Renal cortex interstitium (tissue), 11 donors: Measurements from ENCODE around the gene ALKBH6. TPM values are rescaled to one million over a fixed set of nuclear protein-coding genes. Genes with fewer than 3 reads are reported as not detected.
A peak's percentile ranks its signal among the peaks of the same experiment; 100 is the strongest.
"Not testable (repeated sequence)": the region's sequence is repeated elsewhere in the genome, so short reads cannot be mapped to it uniquely, and the experiment has no call there.

Source experiments
- DNase-seq, 11 donors: peaks; one replicate each; pipeline ENCODE4 v3.0.0-alpha.2; 2013; ENCODE audit warnings: low read depth in 9 of 11, low spot score in 4 of 11; ENCODE audit errors: extremely low read depth in 1 of 11
- polyA plus RNA-seq, 3 donors: library from polyadenylated mRNA; unstranded; fragments of 120-200 nt; gene quantifications; one replicate each; pipeline ENCODE4 v1.2.1, GENCODE V29; 2013; ENCODE audit not compliant: insufficient read length in 3 of 3

ALKBH6 gene
- polyA plus RNA-seq, 3 donors, result 14.0 to 15.8 (median 15.4) TPM

DNA sequence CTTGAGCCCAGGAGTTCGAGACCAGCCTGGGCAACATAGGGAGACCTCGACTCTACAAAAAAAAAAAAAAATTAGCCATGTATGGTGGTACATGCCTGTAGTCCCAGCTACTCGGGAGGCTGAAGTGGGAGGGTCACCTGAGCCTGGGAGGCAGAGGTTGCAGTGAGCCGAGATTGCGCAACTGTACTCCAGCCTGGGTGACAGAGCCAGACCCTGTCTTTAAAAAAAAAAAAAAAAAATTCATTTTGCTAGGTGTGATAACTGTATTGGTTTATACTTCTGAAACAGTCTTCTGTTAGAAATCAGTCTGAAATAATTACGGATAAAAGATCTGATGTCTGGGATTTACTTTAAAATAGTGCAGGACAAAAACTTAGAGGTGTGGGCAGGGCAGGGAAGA is 27.1 kb upstream of the ALKBH6 start:
- DNase-seq, result not testable (repeated sequence)

DNA sequence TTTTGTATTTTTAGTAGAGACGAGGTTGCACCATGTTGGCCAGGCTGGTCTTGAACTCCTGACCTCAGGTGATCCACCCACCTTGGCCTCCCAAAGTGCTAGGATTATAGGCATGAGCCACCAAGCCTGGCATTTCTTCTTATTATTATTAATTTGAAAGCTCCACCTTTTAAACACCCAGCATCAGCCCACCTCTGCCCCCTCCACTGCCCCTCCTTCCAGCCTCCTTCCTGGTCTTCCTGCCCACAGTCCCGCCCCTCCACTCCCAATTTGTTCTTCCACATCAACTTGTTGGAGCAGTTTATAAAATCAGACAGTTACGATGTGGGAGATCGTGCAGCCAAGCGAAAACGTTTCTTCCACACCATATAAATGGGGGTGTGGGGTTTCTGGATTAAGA is 26.5 kb upstream of the ALKBH6 start:
- DNase-seq, result no peak

DNA sequence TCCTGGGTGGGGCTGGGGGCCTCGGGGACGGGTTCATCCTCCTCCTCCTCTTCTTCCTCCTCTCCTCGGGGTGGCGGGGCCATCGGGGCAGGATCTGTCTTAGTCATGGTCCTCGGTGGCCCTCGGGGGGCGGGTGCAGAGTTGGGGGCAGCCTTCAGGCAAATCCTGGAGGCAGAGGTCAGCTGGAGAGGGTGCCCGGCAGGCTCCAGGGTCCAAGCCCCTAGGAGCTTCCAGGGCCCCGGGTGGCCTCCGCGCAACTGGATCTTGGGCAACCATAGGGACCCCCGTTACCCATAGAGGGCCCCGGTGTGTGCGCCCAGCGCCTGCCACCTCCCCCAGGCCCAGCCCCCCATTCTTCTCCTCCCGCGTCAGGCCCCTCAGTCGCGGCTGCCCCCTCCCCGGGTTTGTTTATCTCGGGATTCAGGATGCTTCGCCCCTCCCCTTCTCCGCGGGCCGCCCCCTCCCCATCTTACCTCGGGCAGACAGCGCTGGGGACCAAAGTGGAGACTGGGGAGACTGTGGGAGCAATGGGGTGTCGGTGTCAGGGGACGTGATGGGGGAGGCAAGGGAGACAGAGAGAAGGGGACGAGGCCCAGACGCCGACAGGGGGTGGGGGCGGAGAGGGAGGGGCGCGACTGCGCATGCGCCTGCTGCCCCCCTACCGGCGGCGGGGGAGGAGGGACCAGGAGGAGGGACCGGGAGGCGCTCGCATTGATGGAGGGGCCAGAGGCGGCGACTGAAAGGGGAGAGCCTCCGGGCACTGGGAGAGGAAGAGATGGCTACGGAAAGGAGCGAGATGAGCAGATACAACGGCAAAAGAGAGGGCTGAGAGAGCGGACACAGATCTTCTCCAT is 18.5 kb upstream of the ALKBH6 start, which contains the start of gene CLIP3:
TSS of gene CLIP3 (minus strand) at position 623 of the 854 bp plus-strand sequence. CDS start at position 107, 516 bp downstream.
- DNase-seq, result peak in 4 of 11 donors; percentile 59 to 68 (median 62)

DNA sequence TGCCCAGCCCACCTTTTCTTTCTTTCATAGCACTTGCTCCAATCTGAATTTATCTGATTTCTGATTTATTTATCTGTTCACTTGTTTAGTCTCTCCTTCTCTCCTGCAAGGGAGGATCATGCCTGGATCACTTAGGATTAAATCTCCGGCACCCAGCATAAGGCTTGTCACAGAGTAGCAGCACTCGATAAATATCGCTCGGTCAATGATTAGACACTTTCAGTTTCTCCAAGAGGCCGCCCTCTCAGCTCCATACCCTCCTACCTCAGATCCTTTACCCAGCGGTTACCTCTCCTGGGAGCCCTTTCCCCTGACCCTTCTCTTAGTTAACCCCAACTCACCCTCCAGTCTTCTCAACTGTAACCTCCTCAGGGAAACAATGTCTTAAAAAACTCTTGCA is 17.3 kb upstream of the ALKBH6 start:
- no peak for DNase-seq

DNA sequence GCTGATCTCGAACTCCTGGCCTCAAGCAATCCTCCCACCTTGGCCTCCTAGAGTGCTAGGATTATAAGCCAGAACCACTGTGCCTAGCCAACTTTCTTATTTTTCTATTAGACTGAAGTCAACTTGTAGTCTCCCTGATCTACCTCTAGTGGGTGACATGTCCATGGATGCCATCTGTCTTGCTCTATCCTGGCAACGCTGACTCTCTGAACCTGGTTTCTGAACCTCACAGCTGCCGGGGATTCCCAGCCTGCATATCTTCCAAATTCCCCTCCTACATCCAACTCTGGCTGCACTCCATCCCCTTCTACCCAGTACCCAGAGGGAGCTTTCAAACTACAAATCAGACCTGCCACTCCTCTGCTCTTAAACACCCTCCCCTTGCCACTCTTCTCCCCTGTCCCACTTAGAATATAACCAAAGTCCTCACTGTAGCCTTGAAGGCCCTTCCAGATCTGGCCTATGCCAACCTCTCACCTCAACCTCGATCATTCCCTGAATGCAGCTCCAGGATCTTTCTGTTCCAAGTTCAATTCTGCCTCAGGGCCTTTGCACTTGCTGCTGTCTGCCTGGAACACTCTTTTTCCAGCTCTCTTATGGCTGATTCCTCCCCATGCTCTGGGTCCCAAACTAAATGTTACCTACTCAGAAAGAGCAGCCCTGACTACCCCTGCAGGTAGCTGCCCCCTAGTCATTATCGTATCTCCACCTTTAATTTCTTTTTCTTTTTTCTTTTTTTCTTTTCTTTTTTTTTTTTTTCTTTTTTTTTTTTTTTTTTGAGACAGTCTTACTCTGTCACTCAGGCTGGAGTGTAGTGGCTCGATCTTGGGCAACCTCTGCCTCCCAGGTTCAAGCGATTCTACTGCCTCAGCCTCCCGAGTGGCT is 16.5 kb upstream of the ALKBH6 start:
- DNase-seq, result no peak

DNA sequence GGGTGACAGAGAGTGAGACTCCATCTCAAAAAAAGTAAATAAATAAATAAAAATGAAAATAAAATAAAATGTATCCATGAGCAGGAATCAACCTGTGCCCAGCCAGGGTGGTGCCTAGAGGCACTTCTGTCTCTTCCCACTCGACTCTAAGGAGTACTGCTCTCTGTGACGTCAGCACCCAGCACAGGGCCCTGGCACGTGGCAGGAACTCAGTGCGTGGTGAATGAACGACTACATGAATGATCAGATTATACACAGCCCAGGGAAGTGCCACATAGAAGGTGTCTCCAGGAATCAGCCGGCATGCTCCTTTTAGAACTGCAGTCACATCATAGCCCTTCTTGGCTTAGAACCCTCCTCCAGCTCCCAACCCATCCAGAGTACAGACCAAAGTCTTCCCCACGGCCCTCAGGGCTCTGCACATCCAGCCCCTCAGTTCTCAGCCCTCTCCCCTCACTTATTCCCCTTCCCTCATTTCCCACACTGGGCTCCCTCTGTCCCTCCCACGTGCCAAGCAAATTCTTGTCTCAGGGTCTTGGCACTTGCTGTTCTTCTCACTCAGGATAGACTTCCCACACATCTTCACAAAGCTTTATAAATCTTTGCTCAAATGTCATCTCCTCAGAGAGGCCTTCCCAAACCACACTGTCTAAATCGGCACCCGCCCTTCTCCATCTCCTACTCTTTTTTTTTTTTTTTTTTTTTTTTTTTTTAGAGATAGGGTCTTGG is 14.5 kb upstream of the ALKBH6 start:
- no peak for DNase-seq

DNA sequence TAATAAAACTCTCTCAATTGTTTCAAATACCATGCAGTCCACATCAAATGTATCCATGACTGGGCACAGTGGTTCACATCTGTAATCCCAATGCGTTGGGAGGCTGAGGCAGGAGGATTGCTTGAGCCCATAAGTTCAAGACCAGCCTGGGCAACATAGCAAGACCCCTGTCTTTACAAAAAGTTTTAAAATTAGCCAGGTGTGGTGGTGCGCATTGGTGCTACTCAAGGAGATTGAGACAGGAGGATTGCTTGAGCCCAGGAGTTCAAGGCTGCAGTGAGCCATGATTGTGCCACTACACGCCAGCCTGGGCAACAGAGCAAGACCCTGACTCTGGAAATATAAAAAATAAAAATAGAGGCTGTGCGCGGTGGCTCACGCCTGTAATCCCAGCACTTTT is 13.7 kb upstream of the ALKBH6 start:
- no peak for DNase-seq

DNA sequence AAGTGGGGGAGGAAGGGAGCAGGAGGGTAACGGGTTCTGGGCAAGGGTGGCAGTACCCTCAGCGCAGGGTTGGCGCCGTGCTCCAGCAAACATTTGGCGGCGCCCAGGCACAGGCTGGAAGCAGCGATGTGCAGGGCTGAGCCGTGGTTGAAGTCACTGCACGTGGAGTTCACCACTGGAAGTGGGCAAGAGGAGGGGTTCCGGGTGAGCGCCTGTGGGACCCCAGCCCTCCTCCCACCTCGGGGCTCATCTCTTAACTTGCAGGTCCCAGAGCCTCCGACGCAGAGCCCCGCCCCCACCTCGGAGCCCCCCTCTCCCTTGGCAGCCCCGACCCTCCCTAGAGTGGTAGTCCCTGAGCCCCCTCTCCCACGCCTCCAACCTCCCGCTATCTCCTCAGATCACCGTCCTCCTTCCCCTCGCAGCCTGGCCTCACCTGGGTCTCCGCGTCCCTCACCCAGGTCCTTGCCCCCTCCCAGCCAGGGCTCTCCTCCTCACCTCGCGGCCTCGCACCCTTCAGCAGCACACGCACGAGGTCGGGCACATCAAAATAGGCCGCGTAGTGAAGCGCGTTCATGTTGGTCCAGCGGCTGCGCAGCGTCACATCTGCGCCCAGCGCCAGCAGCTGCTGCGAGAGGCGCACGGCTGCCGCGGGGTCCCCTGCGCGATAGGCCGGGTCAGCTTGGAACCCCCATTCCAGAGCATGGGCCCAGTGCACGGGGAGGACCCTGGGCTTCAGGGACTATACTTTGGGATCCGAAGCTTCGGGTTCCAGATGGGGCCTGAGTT is 12.3 kb upstream of the ALKBH6 start:
- no peak for DNase-seq

DNA sequence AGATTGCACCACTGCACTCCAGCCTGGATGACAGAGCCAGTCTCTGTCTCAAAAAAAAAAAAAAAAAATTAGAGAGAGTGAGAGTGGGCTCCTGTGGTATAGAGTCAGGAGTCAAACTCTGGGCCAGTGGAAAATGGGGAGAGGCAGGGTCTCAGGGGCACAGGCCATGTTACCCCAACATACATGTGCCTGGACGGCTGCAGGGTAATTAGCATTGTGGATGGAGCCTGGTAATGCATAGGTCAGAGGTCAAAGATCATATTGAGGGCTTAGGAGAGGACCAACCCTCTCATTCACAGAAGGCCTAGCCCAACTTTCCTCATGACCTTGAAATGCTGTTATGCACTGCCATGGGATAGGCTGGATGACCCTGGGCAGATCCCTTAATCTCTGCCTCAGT is 11.5 kb upstream of the ALKBH6 start:
- DNase-seq, result no peak

DNA sequence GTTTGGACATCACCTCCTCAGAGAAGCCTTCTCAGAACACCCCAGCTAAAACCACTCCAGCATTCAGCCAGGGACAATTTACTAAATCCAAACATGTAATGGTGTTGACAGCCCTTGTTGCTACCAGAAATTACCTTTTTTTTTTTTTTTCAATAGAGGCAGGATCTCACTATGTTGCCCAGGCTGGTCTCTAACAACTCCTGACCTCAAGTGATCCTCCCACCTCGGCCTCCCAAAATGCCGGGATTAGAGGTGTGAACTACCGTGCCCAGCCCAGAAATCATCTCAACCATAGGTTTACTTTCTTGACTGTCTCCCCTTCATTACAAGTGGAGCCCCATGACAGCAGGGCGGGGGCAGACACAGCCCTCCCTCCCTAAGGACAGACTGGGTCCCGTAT is 9.4 kb upstream of the ALKBH6 start:
- DNase-seq, result no peak

DNA sequence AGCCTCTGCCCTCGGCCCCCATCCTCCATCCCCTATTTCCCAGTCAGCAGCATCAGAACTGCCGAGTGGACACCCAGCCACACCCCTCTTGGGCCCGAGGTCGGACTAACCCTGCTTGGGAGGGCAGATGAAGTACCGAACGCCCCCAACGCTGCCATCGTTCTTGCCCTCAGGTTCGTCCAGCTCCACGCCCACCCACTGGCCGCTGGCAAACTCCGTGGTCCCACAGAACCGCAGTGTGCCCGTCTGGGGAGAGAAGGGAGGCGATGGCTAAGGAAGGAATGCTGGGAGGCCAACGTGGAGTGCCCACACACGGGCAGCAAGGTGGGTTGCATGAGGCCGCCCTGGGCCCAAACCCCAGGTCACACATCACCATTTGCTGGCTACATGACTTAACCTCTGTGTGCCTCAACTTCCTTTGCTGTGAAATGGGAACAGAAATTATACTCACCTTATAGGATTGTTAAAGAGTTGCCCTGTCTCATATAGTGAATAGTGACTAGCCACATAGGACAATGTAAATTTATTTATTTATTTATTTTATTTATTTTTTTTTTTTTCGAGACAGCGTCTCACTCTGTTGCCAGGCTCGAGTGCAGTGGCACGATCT is 5.2 kb upstream of the ALKBH6 start:
- DNase-seq, result no peak

DNA sequence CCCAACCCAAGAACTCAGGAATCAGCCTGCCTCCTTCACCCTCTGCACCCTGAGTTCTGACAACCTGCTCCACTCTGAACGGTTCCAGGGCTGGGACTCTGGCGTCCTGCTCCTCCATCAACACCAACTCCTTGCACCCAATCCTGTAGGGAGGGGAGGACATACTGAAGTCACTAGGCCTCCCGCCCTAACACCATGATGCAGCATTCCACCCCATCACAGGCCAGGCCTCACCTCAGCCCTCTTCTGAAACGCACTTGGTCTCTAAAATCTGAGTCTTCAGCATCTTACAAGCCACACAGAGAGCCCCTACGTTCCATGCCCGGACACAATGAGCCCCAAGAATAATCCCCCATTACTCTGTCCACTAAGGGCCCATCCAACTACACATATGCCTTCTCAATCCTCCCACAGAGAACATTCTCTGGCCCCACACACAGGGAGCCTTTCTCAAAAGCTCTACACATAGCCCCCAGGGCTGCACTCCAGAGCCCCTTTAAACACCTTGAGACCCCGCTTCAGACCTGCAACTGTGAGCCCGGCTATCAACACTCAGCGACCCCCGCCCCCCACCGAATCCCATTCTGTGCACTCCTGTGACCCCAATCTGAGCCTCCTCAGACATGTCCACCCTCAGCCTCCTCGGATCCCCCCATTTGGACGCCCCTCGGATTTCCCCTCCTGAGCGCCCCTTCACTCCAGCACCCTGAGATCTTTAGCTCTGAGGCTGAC is 567 bp downstream of the ALKBH6 start:
- DNase-seq, result no peak

DNA sequence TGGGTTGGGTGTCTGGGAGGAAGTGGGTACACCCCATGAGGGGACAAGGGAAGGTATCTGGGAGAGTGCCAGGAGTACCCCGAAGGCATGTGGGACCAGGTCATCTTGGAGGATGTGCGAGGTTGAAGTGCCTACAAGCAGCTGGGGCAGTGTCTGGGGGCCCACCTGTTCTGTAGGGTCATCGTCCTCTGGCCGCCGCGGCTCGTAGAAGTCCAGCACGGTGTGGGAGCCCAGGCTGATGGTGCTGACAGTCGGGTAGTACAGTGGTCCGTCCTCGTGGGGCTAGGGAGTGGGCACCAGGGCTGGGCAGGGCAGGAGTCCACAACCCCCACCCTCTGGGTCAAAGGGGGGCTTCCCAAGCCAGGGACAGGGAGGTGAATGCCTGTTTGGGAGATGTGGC is 3.6 kb downstream of the ALKBH6 start:
- DNase-seq, result no peak

DNA sequence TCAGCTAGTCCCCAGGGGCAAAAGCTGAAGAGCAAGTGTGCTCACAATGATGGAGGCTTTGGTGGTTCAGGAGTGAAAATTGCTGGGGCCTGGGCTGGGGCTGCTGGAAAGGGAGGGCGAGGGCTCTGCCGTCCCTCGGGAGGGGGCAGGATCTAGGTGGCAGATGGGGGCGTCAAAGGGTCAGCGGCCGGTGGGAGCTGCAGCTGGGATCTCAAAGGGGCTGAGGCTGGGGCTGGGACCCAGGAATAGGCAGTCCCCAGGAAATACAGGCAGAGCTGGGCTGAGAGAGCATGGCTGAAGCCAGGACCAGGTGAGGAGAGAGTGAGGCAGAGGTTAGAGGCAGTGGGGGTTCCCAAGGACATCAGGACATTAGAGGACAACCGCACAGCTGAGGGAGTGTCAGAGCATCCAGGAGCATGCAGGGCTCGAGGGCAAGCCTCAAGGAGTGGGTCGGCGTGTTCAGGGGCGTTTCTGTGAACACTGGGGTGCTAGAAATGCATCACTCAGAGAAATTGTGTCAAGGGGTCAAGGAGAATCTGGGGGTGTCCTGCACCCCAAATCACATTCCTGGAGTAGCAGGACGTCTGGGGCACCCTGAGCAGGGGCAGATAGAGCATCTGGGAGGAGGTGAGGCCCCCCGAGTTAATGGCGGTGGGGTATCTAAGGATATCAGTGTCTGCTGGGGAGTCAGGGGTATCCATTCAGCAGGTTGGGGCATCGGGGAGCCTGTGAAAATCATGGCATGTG is 4.2 kb downstream of the ALKBH6 start:
- no peak for DNase-seq

DNA sequence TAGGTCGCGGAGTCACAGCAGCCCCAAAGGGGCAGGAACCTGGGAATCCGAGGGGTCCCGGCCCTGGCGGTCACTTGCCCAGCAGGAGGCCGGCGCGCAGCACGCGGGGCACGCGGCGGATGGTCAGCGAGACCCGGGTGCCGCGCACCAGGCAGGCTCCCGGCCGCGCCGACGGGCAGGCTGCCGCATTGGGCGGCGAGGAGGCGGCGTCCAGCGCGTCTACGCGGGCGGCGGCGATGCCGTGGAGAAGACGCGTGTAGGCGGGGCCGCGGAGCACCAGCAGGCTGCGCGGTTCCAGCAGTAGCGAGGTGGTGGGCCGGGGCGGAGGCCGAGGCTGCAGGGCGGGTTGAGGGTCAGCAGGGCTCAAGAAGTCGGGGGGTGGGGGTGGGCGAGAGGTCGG is 4.8 kb downstream of the ALKBH6 start:
- DNase-seq, result peak in 1 of 11 donors; percentile 24

DNA sequence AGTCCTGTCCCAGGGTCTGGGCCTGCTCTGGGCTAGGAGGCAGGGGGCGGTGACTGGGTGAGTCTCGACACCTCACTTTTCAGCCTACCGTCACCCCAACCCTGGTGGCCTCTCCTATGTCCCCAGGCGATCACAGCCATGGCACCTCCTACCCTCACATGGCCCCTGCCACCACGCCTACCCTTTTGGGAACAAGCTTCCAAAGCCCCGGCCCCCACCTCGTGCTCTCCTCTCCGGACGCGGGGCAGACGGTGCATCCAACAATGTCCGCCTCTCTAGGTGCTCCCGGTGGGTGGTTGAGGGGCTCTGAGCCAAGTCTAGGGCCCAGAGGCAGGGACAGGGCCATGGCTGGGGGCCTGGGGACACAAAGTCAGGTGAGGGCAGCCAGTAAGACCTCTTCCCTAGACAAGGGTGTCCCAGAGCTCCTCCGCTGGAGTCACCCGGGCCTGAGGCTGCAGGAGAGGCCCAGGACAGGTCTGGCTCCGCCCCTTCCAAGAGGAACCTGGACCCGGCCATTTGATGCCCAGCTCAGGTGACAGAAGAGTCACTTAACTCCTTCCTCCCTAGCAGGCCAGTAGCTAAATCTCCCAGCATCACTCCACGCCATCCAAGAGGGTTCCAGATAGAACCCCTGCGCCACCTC is 5.6 kb downstream of the ALKBH6 start, which contains the start of gene SYNE4:
TSS of gene SYNE4 (minus strand) at position 478 of the 643 bp plus-strand sequence. CDS start at position 346, 132 bp downstream.
- peak in 3 of 11 donors; percentile 56 to 67 (median 58) for DNase-seq
